ENCODE results near the gene GNG12. TPM values are rescaled to one million over a fixed set of nuclear protein-coding genes. Genes with fewer than 3 reads are reported as not detected.

The GNG12 gene
- 134 and 140 TPM in 2 replicates for total RNA-seq

DNA sequence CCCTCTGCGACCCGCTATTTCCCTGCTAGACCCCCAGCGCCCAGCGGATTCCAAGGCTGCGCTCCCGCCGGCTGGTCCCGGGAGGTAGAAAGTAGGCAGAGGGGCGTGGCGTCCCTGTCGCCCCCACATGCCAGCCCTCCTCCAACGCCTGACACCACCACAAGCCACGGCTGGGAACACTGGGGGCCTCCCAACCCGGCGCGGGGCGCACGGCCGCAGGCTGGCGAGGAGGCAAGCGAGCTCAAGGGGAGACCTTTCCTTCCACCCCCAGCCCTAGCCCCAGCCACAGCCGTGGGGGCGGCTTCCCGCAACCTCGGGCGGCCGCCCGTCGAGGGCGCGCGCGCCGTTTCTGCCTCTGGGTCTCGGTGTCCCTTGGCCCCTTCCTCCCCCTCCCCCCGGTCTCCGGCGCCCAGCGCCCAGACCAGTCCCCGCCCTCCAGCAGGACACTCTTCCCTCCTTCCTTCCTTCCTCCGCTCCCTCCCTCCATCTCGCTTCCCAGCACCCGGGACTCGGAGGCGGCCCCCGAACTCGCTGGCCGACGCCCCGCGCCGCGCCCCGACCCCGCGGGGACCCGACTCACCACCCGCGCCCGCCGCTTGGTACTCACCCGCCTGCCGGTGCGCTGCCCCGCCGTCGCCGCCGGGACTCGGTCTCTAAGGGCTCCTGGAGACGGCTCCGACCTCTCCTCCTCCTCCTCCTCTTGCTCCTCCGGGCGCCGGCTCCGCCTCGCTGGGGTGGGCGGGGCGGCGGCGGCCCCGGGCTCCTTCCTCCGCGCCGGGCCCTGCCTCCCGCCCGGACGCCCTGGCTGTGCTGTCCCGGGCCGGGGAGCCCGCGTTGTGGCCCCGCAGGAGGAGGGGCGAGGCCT, at the start of gene GNG12:
Gene GNG12, minus strand, starts transcription at position 731 of the 865 bp plus-strand sequence. CDS start 125,781 bp downstream, outside the sequence.

DNA sequence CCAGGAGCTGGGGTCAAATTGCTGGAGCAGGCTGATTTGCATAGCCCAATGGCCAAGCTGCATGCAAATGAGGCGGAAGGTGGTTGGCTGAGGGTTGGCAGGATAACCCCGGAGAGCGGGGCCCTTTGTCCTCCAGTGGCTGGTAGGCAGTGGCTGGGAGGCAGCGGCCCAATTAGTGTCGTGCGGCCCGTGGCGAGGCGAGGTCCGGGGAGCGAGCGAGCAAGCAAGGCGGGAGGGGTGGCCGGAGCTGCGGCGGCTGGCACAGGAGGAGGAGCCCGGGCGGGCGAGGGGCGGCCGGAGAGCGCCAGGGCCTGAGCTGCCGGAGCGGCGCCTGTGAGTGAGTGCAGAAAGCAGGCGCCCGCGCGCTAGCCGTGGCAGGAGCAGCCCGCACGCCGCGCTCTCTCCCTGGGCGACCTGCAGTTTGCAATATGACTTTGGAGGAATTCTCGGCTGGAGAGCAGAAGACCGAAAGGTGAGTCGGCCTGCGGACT, 148.2 kb downstream of the GNG12 start, which contains the start of gene GADD45A:
Gene GADD45A, plus strand, starts transcription at position 135 of the 491 bp plus-strand sequence. Its CDS starts 294 bp downstream, at position 429.

Other genes starting within 250 kb of the GNG12 start
- 37.0 and 47.0 TPM in 2 replicates for gene GADD45A, start 148.3 kb downstream of the GNG12 start, total RNA-seq
- gene DIRAS3, start 217.2 kb upstream of the GNG12 start, total RNA-seq, result 2.5 and 2.8 TPM in 2 replicates